Prostate gland (tissue), 2 donors: ENCODE results near the gene GNAS. TPM values are rescaled to one million over a fixed set of nuclear protein-coding genes. Genes with fewer than 3 reads are reported as not detected.

ENCODE experiments used
- DNase-seq: peaks from one replicate; pipeline ENCODE4 v3.0.0-alpha.2; 2019; ENCODE audit warnings: low spot score
- H3K27ac ChIP-seq, 2 donors: fragments of 200-600 bp; sonication (generic); 2 replicates each; pipeline ENCODE4 v1.5.1; 2017 to 2019
- H3K27me3 ChIP-seq: fragments of 200-600 bp; sonication (generic); replicated peaks from 2 replicates; pipeline ENCODE4 v1.5.1; 2019; ENCODE audit not compliant: insufficient read depth
- H3K36me3 ChIP-seq, 2 donors: fragments of 200-600 bp; sonication (generic); 1 replicate in 1 of 2; 2 replicates in 1 of 2; pipeline versions ENCODE4 v1.5.1 to v1.8.1; 2017 to 2019
- H3K4me1 ChIP-seq: fragments of 200-600 bp; sonication (generic); replicated peaks from 2 replicates; pipeline ENCODE4 v1.5.1; 2019
- H3K4me3 ChIP-seq, 2 donors: fragments of 200-600 bp; sonication (generic); 2 replicates each; pipeline ENCODE4 v1.5.1; 2017 to 2019
- H3K9me3 ChIP-seq: fragments of 200-600 bp; sonication (generic); 2 replicates; pipeline ENCODE4 v1.5.1; 2017
- CTCF ChIP-seq, 4 experiments: fragments of 200-600 bp in 2 of 4; fragments of 450-650 bp in 2 of 4; sonication (generic) in 2 of 4; IDR thresholded peaks; 1 replicate in 3 of 4; 2 replicates in 1 of 4; pipeline ENCODE4 v1.5.1; 2016 to 2019; ENCODE audit warnings: antibody characterized with exemption in 4 of 4, mild to moderate bottlenecking in 2 of 4, moderate library complexity in 2 of 4
- POLR2A ChIP-seq: fragments of 450-650 bp; IDR thresholded peaks from one replicate; pipeline ENCODE4 v1.6.1; 2016; ENCODE audit warnings: antibody characterized with exemption, mild to moderate bottlenecking
- POLR2AphosphoS5 ChIP-seq: sonication (generic); formaldehyde crosslinking; IDR thresholded peaks from one replicate; pipeline ENCODE4 v1.6.1; 2017; ENCODE audit warnings: antibody characterized with exemption
- WGBS: methylation state at CpG from one replicate; pipeline ENCODE4 v1.1.5; 2018; 5-methylcytosine and 5-hydroxymethylcytosine counted together
- intact Hi-C: fragments of 100-400 bp; cut with DNase I; formaldehyde crosslinking; loops from one replicate; pipeline ENCODE4 v1.14.2; 2022
- total RNA-seq, 2 donors: library from RNA; depleted of rRNA; stranded (reverse); fragments of >200 nt; gene quantifications; one replicate each; pipeline ENCODE4 v1.1.0, GENCODE V29; 2016

GNAS gene
- total RNA-seq, 2 donors from 2014 or later: 644 to 900 TPM

- WGBS: 78% methylated on average over 8 of the region's 8 CpGs
- intact Hi-C loops: loop anchor here (2.0 kb wide), 1 partner anchor 585 kb away; no protein-coding TSS in a partner anchor
Observed at GRCh38 chr20:58871533-58872102, 19.1 kb downstream of the GNAS start.

GRCh38 chr20:58874469-58874868 lies 22.0 kb downstream of the GNAS start:
- H3K9me3 ChIP-seq: no peaks in the 10 kb centered on the region
- DNase-seq: no peak
- no peak overlapping the region for H3K4me3 ChIP-seq
- no peak overlapping the region for H3K27ac ChIP-seq
- no peaks in the 10 kb centered on the region for H3K36me3 ChIP-seq
- no peaks in the 10 kb centered on the region for H3K27me3 ChIP-seq
- TF ChIP-seq POLR2AphosphoS5: no peak
- no peak for TF ChIP-seq CTCF (IDR thresholded peaks at IDR 0.05)
- TF ChIP-seq POLR2A: no peak
- intact Hi-C loops: no loop called here
- H3K4me1 ChIP-seq: no peaks in the 10 kb centered on the region
- WGBS: 100% methylated on average over 1 of the region's 1 CpG

More at GRCh38 chr20:58871533-58872102, 19.1 kb downstream of the GNAS start:
- Histone ChIP-seq H3K4me1 (no peaks in the 10 kb centered on the region), H3K9me3 (no peaks in the 10 kb centered on the region), H3K27me3 (no peaks in the 10 kb centered on the region), H3K36me3 (no peaks in the 10 kb centered on the region), H3K4me3 (no peak overlapping the region), H3K27ac (no peak overlapping the region)
- TF ChIP-seq POLR2AphosphoS5 (no peak), CTCF (IDR thresholded peaks at IDR 0.05) (no peak), POLR2A (no peak)
- no peak for DNase-seq

GRCh38 chr20:58875111-58875510 lies 22.6 kb downstream of the GNAS start:
- no peak for DNase-seq

GRCh38 chr20:58875541-58876134 lies 23.1 kb downstream of the GNAS start:
- Histone ChIP-seq H3K27me3 (no peaks in the 10 kb centered on the region), H3K9me3 (no peaks in the 10 kb centered on the region), H3K4me1 (no peaks in the 10 kb centered on the region), H3K27ac (no peak overlapping the region), H3K36me3 (no peaks in the 10 kb centered on the region), H3K4me3 (no peak overlapping the region)
- TF ChIP-seq POLR2AphosphoS5 (no peak), CTCF (IDR thresholded peaks at IDR 0.05) (no peak), POLR2A (no peak)
- intact Hi-C loops: no loop called here
- WGBS: 90% methylated on average over 12 of the region's 12 CpGs
- no peak for DNase-seq

More at GRCh38 chr20:58875111-58875510, 22.6 kb downstream of the GNAS start:
- TF ChIP-seq POLR2AphosphoS5 (no peak), CTCF (IDR thresholded peaks at IDR 0.05) (no peak), POLR2A (no peak)
- Histone ChIP-seq H3K36me3 (no peaks in the 10 kb centered on the region), H3K4me3 (no peak overlapping the region), H3K27me3 (no peaks in the 10 kb centered on the region), H3K27ac (no peak overlapping the region), H3K4me1 (no peaks in the 10 kb centered on the region), H3K9me3 (no peaks in the 10 kb centered on the region)
- intact Hi-C loops: no loop called here
- WGBS: 95% methylated on average over 3 of the region's 3 CpGs

GRCh38 chr20:58876437-58876836 lies 23.9 kb downstream of the GNAS start:
- Histone ChIP-seq H3K27ac (no peak overlapping the region), H3K27me3 (no peaks in the 10 kb centered on the region), H3K9me3 (no peaks in the 10 kb centered on the region), H3K4me3 (no peak overlapping the region), H3K36me3 (no peaks in the 10 kb centered on the region), H3K4me1 (no peaks in the 10 kb centered on the region)
- 74% methylated on average over 7 of the region's 7 CpGs for WGBS
- intact Hi-C loops: no loop called here
- no peak for TF ChIP-seq CTCF (IDR thresholded peaks at IDR 0.05)
- no peak for TF ChIP-seq POLR2AphosphoS5
- TF ChIP-seq POLR2A: no peak
- no peak for DNase-seq
